Neural cell (in vitro differentiated cells): ENCODE measurements around the gene EEPD1. TPM values are rescaled to one million over a fixed set of nuclear protein-coding genes. Genes with fewer than 3 reads are reported as not detected.

Experiments
- H2AFZ ChIP-seq: fragments of 200-600, 300-800 bp; sonication (generic), shearing (Covaris generic); 2 replicates; pipeline ENCODE4 v1.6.0; 2014; ENCODE audit warnings: low read depth, mild to moderate bottlenecking, antibody characterized with exemption, low read length, moderate library complexity
- H3F3A ChIP-seq: fragments of 200-600 bp; shearing (Covaris generic); 2 replicates; pipeline ENCODE4 v1.6.1; 2016; ENCODE audit warnings: mild to moderate bottlenecking, moderate library complexity, mixed read lengths, antibody characterized with exemption, low read length; ENCODE audit not compliant: insufficient read depth, poor library complexity, severe bottlenecking
- H3K27ac ChIP-seq: fragments of 200-600, 300-800 bp; sonication (generic), shearing (Covaris generic); 2 replicates; pipeline ENCODE4 v1.5.1; 2014; ENCODE audit warnings: mild to moderate bottlenecking, low read length, moderate library complexity
- H3K27me3 ChIP-seq: fragments of 300-800, 200-600 bp; sonication (generic), shearing (Covaris generic); 2 replicates; pipeline ENCODE4 v1.6.0; 2014; ENCODE audit warnings: mild to moderate bottlenecking, low read depth, low read length, moderate library complexity; ENCODE audit not compliant: insufficient read depth
- H3K36me3 ChIP-seq: fragments of 300-800, 200-600 bp; sonication (generic), shearing (Covaris generic); 2 replicates; pipeline ENCODE4 v1.5.1; 2014; ENCODE audit warnings: mild to moderate bottlenecking, antibody characterized with exemption, low read length, moderate library complexity; ENCODE audit not compliant: insufficient read depth
- H3K4me2 ChIP-seq: fragments of 300-800, 200-600 bp; sonication (generic), shearing (Covaris generic); 2 replicates; pipeline ENCODE4 v1.6.0; 2014; ENCODE audit warnings: mild to moderate bottlenecking, low read length
- H3K4me3 ChIP-seq: fragments of 300-800, 200-600 bp; sonication (generic), shearing (Covaris generic); 2 replicates; pipeline ENCODE4 v1.5.1; 2014; ENCODE audit warnings: mild to moderate bottlenecking, low read length, moderate library complexity
- H3K79me2 ChIP-seq: fragments of 200-600 bp; shearing (Covaris generic); replicated peaks from 2 replicates; pipeline ENCODE4 v1.6.0; 2014; ENCODE audit warnings: mild to moderate bottlenecking, low read length, moderate library complexity; ENCODE audit not compliant: insufficient read depth
- H3K9ac ChIP-seq: fragments of 300-800, 200-600 bp; sonication (generic), shearing (Covaris generic); 2 replicates; pipeline ENCODE4 v1.6.1; 2016; ENCODE audit warnings: mild to moderate bottlenecking, low read length, mixed read lengths
- H3K9me2 ChIP-seq: fragments of 200-600 bp; shearing (Covaris generic); 2 replicates; pipeline ENCODE4 v1.6.1; 2016; ENCODE audit warnings: mild to moderate bottlenecking, low read length, mixed read lengths; ENCODE audit not compliant: insufficient read depth
- H3K9me3 ChIP-seq: fragments of 200-600, 300-800 bp; sonication (generic), shearing (Covaris generic); 2 replicates; pipeline ENCODE4 v1.6.1; 2016; ENCODE audit warnings: mild to moderate bottlenecking, mixed run types, low read length, moderate library complexity, mixed read lengths
- H4K20me1 ChIP-seq: fragments of 200-600 bp; shearing (Covaris generic); 2 replicates; pipeline ENCODE4 v1.6.1; 2016; ENCODE audit warnings: mild to moderate bottlenecking, mixed run types; ENCODE audit not compliant: insufficient read depth
- CTCF ChIP-seq: fragments of 450-650 bp; IDR thresholded peaks from 2 replicates; pipeline ENCODE4 v1.5.1; 2014; ENCODE audit warnings: antibody characterized with exemption, mild to moderate bottlenecking, moderate library complexity; ENCODE audit not compliant: poor library complexity, severe bottlenecking
- EP300 ChIP-seq: fragments of 450-650 bp; conservative IDR thresholded peaks from 2 replicates; pipeline ENCODE4 v1.6.1; 2014; ENCODE audit warnings: antibody characterized with exemption, mild to moderate bottlenecking, moderate library complexity; ENCODE audit not compliant: poor library complexity, severe bottlenecking
- EZH2 ChIP-seq: fragments of 200-600, 300-800 bp; shearing (Covaris generic), sonication (generic); IDR thresholded peaks from 2 replicates; pipeline ENCODE4 v1.6.1; 2014; ENCODE audit warnings: antibody characterized with exemption, low read length, borderline replicate concordance, mild to moderate bottlenecking; ENCODE audit not compliant: insufficient read depth, poor library complexity, severe bottlenecking
- MXI1 ChIP-seq: fragments of 450-650 bp; conservative IDR thresholded peaks from 2 replicates; pipeline ENCODE4 v1.6.1; 2014; ENCODE audit warnings: antibody characterized with exemption, mild to moderate bottlenecking; ENCODE audit not compliant: poor library complexity, severe bottlenecking
- POLR2AphosphoS5 ChIP-seq: IDR thresholded peaks from 2 replicates; pipeline ENCODE4 v1.6.1; 2012
- RAD21 ChIP-seq: fragments of 450-650 bp; conservative IDR thresholded peaks from 2 replicates; pipeline ENCODE4 v1.6.1; 2014; ENCODE audit warnings: antibody characterized with exemption, mild to moderate bottlenecking, moderate library complexity
- REST ChIP-seq: IDR thresholded peaks from 2 replicates; pipeline ENCODE4 v1.6.1; 2012; ENCODE audit warnings: borderline replicate concordance
- SMC3 ChIP-seq: fragments of 450-650 bp; conservative IDR thresholded peaks from 2 replicates; pipeline ENCODE4 v1.6.1; 2014; ENCODE audit warnings: antibody characterized with exemption, mild to moderate bottlenecking, moderate library complexity; ENCODE audit not compliant: poor library complexity
- TAF1 ChIP-seq: IDR thresholded peaks from 2 replicates; pipeline ENCODE4 v1.6.1; 2012; ENCODE audit warnings: low read depth
- polyA plus RNA-seq: library from polyadenylated mRNA; depleted of rRNA; stranded (reverse); fragments of >200 nt; gene quantifications from 2 replicates; pipeline ENCODE4 v1.2.3, GENCODE V29; 2014

Gene EEPD1
- polyA plus RNA-seq, 1 donor from 2014 or later = 4.2 TPM

- Histone ChIP-seq H3K27me3 (no peaks in the 10 kb centered on the region), H2AFZ (no peak overlapping the region), H3K79me2 (no peaks in the 10 kb centered on the region), H3K9ac (no peak overlapping the region), H3K9me3 (no peaks in the 10 kb centered on the region), H3K9me2 (no peaks in the 10 kb centered on the region), H3F3A (no peaks in the 10 kb centered on the region), H3K36me3 (no peaks in the 10 kb centered on the region), H3K4me2 (no peak overlapping the region), H4K20me1 (no peaks in the 10 kb centered on the region), H3K27ac (no peak overlapping the region), H3K4me3 (no peak overlapping the region)
- TF ChIP-seq SMC3 = no peak
- TF ChIP-seq EZH2 = no peak
- TF ChIP-seq CTCF = no peak
- TF ChIP-seq TAF1 = no peak
- TF ChIP-seq MXI1 = no peak
- no peak for TF ChIP-seq POLR2AphosphoS5
- no peak for TF ChIP-seq RAD21
- no peak for TF ChIP-seq REST
- TF ChIP-seq EP300 = no peak
Observed at GRCh38 chr7:36265680-36266079, 112.6 kb downstream of the EEPD1 start.

GRCh38 chr7:36266190-36266589, 113.1 kb downstream of the EEPD1 start:
- Histone ChIP-seq H2AFZ (no peak overlapping the region), H3K27ac (no peak overlapping the region), H3K36me3 (no peaks in the 10 kb centered on the region), H3K79me2 (no peaks in the 10 kb centered on the region), H3K9me2 (no peaks in the 10 kb centered on the region), H3F3A (no peaks in the 10 kb centered on the region), H3K9me3 (no peaks in the 10 kb centered on the region), H3K27me3 (no peaks in the 10 kb centered on the region), H3K4me3 (no peak overlapping the region), H3K4me2 (no peak overlapping the region), H3K9ac (no peak overlapping the region), H4K20me1 (no peaks in the 10 kb centered on the region)
- TF ChIP-seq MXI1 = no peak
- no peak for TF ChIP-seq POLR2AphosphoS5
- TF ChIP-seq REST = no peak
- no peak for TF ChIP-seq EP300
- no peak for TF ChIP-seq SMC3
- TF ChIP-seq CTCF = no peak
- TF ChIP-seq TAF1 = no peak
- no peak for TF ChIP-seq EZH2
- no peak for TF ChIP-seq RAD21
